Left forelimb (tissue), 1 donor: ENCODE measurements around the gene GABRP.
"Not testable (repeated sequence)": the region's sequence is repeated elsewhere in the genome, so short reads cannot be mapped to it uniquely, and the experiment has no call there.

Experiments
- DNase-seq: peaks from one replicate; pipeline ENCODE4 v3.0.0-alpha.2; 2018; ENCODE audit warnings: low spot score

The GABRP gene

GRCh38 chr5:170792878-170793277 is 9.4 kb downstream of the GABRP start:
- DNase-seq: no peak

- no peak for DNase-seq
Measured at GRCh38 chr5:170795154-170795553, 11.6 kb downstream of the GABRP start.

- DNase-seq: no peak
Measured at GRCh38 chr5:170805666-170806065, 22.1 kb downstream of the GABRP start.

- no peak for DNase-seq
Measured at GRCh38 chr5:170809551-170809950, 26.0 kb downstream of the GABRP start.

- no peak for DNase-seq
Measured at GRCh38 chr5:170811719-170812118, 28.2 kb downstream of the GABRP start.

GRCh38 chr5:170813231-170813630 is 29.7 kb downstream of the GABRP start:
- DNase-seq: no peak

- DNase-seq: no peak
Measured at GRCh38 chr5:170817195-170817594, 33.7 kb downstream of the GABRP start.

- DNase-seq: no peak
Measured at GRCh38 chr5:170818232-170818631, 34.7 kb downstream of the GABRP start.

GRCh38 chr5:170819824-170820223 is 36.3 kb downstream of the GABRP start:
- no peak for DNase-seq

- DNase-seq: no peak
Measured at GRCh38 chr5:170821257-170821800, 37.8 kb downstream of the GABRP start.

- DNase-seq: no peak
Measured at GRCh38 chr5:170826117-170826516, 42.6 kb downstream of the GABRP start.

GRCh38 chr5:170832241-170832640 is 48.7 kb downstream of the GABRP start:
- no peak for DNase-seq

- not testable (repeated sequence) for DNase-seq
Measured at GRCh38 chr5:170833981-170834380, 50.5 kb downstream of the GABRP start.

- DNase-seq: no peak
Measured at GRCh38 chr5:170836226-170836625, 52.7 kb downstream of the GABRP start.

GRCh38 chr5:170843870-170844269 is 60.3 kb downstream of the GABRP start:
- no peak for DNase-seq

GRCh38 chr5:170844651-170845050 is 61.1 kb downstream of the GABRP start:
- DNase-seq: no peak

- DNase-seq: no peak
Measured at GRCh38 chr5:170846416-170846815, 62.9 kb downstream of the GABRP start.

GRCh38 chr5:170846846-170847245 is 63.3 kb downstream of the GABRP start:
- DNase-seq: no peak

GRCh38 chr5:170848033-170848432 is 64.5 kb downstream of the GABRP start:
- DNase-seq: no peak

GRCh38 chr5:170849374-170849773 is 65.8 kb downstream of the GABRP start:
- DNase-seq: no peak

GRCh38 chr5:170854566-170854965 is 71.0 kb downstream of the GABRP start:
- no peak for DNase-seq

GRCh38 chr5:170857066-170857465 is 73.5 kb downstream of the GABRP start:
- DNase-seq: no peak

GRCh38 chr5:170860415-170860814 is 76.9 kb downstream of the GABRP start:
- DNase-seq: no peak

GRCh38 chr5:170860818-170861666 is 77.5 kb downstream of the GABRP start:
- no peak for DNase-seq
